PC-9 (cell line): ENCODE results near the gene PBX1. TPM values are rescaled to one million over a fixed set of nuclear protein-coding genes. Genes with fewer than 3 reads are reported as not detected.

Experiments
- BruUV-seq: library from RNA; stranded (reverse); fragments of 400-500 nt; replicated peaks from 2 replicates; lab custom pipeline; 2021; lab: Mats Ljungman, UMichigan
- CTCF ChIA-PET: fragments of 300-600 bp; sonication (Branson Sonifier 250); formaldehyde crosslinking; loops from one replicate; lab custom pipeline; 2022; ENCODE audit warnings: antibody characterized with exemption; lab: Charles Lee
- POLR2A ChIA-PET: fragments of 300-600 bp; sonication (Branson Sonifier 250); formaldehyde crosslinking; loops from one replicate; lab custom pipeline; 2022; ENCODE audit warnings: antibody characterized with exemption; ENCODE audit not compliant: unreplicated experiment; lab: Charles Lee
- DNase-seq, 2 experiments: peaks; one replicate each; pipeline versions ENCODE4 v3.0.0 to v3.0.0-alpha.2; 2015 to 2022; ENCODE audit warnings: mixed read lengths in 1 of 2
- H2AFZ ChIP-seq: fragments of 200-600 bp; sonication (generic); 2 replicates; pipeline ENCODE4 v1.8.1; 2017; ENCODE audit warnings: antibody characterized with exemption
- H3F3A ChIP-seq: fragments of 200-600 bp; sonication (generic); 2 replicates; pipeline ENCODE4 v1.8.1; 2017; ENCODE audit warnings: antibody characterized with exemption, mild to moderate bottlenecking, low read depth; ENCODE audit not compliant: insufficient read depth
- H3K27ac ChIP-seq: fragments of 200-600 bp; sonication (generic); 2 replicates; pipeline ENCODE4 v1.6.1; 2016; ENCODE audit warnings: mixed run types
- H3K27me3 ChIP-seq: fragments of 200-600 bp; sonication (generic); 2 replicates; pipeline ENCODE4 v1.6.1; 2016; ENCODE audit warnings: low read depth, mixed run types; ENCODE audit not compliant: insufficient read depth
- H3K36me3 ChIP-seq: fragments of 200-600 bp; sonication (generic); 2 replicates; pipeline ENCODE4 v1.6.1; 2016; ENCODE audit warnings: low read depth, mixed run types
- H3K4me1 ChIP-seq: fragments of 200-600 bp; sonication (generic); replicated peaks from 2 replicates; pipeline ENCODE4 v1.6.1; 2016; ENCODE audit warnings: mixed run types; ENCODE audit not compliant: insufficient read depth
- H3K4me2 ChIP-seq: fragments of 200-600 bp; sonication (generic); 2 replicates; pipeline ENCODE4 v1.6.1; 2017; ENCODE audit warnings: mixed run types
- H3K4me3 ChIP-seq: fragments of 200-600 bp; sonication (generic); 2 replicates; pipeline ENCODE4 v1.6.1; 2016; ENCODE audit warnings: mixed run types
- H3K79me2 ChIP-seq: fragments of 200-600 bp; sonication (generic); 2 replicates; pipeline ENCODE4 v1.6.1; 2017; ENCODE audit warnings: low read depth, mixed run types
- H3K9me2 ChIP-seq: fragments of 200-600 bp; sonication (generic); 2 replicates; pipeline ENCODE4 v1.8.1; 2017; ENCODE audit warnings: mild to moderate bottlenecking; ENCODE audit not compliant: insufficient read depth
- H3K9me3 ChIP-seq: fragments of 200-600 bp; sonication (generic); 2 replicates; pipeline ENCODE4 v1.8.1; 2016; ENCODE audit warnings: low read depth; ENCODE audit not compliant: insufficient read depth
- H4K20me1 ChIP-seq: fragments of 200-600 bp; sonication (generic); 2 replicates; pipeline ENCODE4 v1.8.1; 2017; ENCODE audit not compliant: insufficient read depth
- EZH2 ChIP-seq: fragments of 200-600 bp; sonication (generic); IDR thresholded peaks from 2 replicates; pipeline ENCODE4 v1.8.0; 2017; ENCODE audit warnings: antibody characterized with exemption, low read depth
- intact Hi-C: fragments of 100-400 bp; cut with micrococcal nuclease; formaldehyde crosslinking; loops from one replicate; pipeline ENCODE4 v1.10.0; 2022; ENCODE audit not compliant: unreplicated experiment
- total RNA-seq: library from RNA; stranded (reverse); gene quantifications from 2 replicates; pipeline ENCODE4 v1.2.3, GENCODE V29; 2021
- TF ChIP-seq, protein P1 (sequence below): fragments of 200-600 bp; sonication (generic); conservative IDR thresholded peaks from 2 replicates; pipeline ENCODE4 v1.6.1; 2017; ENCODE audit warnings: mixed run types, antibody characterized with exemption, mild to moderate bottlenecking, moderate library complexity

The PBX1 gene
- total RNA-seq, 1 experiment from 2014 or later, result 57.7 TPM

DNA sequence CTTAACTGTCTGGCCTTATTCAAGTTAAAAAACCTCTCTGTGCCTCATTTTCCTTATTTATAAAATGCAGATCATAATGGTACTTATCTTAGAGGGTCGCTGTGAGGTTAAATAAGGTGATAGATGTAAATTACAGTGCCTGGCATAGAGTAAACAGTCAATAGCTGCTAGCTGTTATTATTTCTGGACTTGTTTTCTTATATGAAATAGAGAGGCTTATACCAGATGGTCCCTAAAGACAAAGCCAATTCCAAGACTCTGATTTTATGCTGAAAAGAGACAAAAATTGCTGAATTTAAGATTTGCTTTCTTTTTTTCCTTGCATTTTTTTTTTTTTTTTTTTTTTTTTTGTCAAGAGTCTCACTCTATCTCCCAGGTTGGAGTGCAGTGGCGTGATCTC is 10.3 kb downstream of the PBX1 start:
- Histone ChIP-seq H3K9me2 (no peaks in the 10 kb centered on the region), H3K4me1 (0 out of 2 replicates have a peak, but pooled peaks cover 8% of the 10 kb centered on the region), H4K20me1 (no peaks in the 10 kb centered on the region), H3K27ac (no peak overlapping the region), H3K9me3 (no peaks in the 10 kb centered on the region), H3K4me2 (no peak overlapping the region), H3K79me2 (peaks cover 49% of the 10 kb centered on the region; the same call in 1 of the 2 replicates), H3K27me3 (no peaks in the 10 kb centered on the region), H3F3A (no peaks in the 10 kb centered on the region; the same call in 1 of the 2 replicates), H3K4me3 (no peak overlapping the region), H3K36me3 (peaks cover 32% of the 10 kb centered on the region; the same call in 1 of the 2 replicates), H2AFZ (no peak overlapping the region)
- no peak for DNase-seq
- BruUV-seq, result no TSS peak
- POLR2A ChIA-PET, result no interaction called here
- TF ChIP-seq, protein P1, sequence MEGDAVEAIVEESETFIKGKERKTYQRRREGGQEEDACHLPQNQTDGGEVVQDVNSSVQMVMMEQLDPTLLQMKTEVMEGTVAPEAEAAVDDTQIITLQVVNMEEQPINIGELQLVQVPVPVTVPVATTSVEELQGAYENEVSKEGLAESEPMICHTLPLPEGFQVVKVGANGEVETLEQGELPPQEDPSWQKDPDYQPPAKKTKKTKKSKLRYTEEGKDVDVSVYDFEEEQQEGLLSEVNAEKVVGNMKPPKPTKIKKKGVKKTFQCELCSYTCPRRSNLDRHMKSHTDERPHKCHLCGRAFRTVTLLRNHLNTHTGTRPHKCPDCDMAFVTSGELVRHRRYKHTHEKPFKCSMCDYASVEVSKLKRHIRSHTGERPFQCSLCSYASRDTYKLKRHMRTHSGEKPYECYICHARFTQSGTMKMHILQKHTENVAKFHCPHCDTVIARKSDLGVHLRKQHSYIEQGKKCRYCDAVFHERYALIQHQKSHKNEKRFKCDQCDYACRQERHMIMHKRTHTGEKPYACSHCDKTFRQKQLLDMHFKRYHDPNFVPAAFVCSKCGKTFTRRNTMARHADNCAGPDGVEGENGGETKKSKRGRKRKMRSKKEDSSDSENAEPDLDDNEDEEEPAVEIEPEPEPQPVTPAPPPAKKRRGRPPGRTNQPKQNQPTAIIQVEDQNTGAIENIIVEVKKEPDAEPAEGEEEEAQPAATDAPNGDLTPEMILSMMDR, result no peak
- no peak for TF ChIP-seq EZH2
- CTCF ChIA-PET, result no interaction called here
- intact Hi-C loops, result no loop called here

DNA sequence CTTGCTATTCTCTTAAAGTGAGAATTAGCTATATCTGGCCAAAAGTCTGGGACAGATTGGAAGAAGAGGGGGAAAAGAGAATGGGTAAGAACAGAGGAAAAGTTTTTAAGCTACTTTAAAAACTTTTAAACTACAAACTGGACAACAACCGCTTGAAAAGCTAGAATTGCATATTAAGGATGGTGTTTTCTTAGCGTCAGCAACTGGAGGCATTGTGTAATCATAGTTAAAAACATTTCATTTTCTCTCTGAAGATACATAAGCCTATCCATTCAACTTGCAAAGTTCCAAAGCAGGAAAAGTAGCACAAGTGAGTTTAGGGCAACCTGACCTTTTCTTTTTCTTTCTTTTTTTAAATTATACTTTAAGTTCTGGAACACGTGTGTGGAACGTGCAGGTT is 10.9 kb downstream of the PBX1 start:
- no peak overlapping the region for H3K27ac ChIP-seq
- TF ChIP-seq EZH2, result no peak
- TF ChIP-seq, protein P1, result no peak
- H3K4me1 ChIP-seq, result 0 out of 2 replicates have a peak, but pooled peaks cover 1% of the 10 kb centered on the region
- POLR2A ChIA-PET, result no interaction called here
- no peak for DNase-seq
- no peaks in the 10 kb centered on the region; the same call in 1 of the 2 replicates for H3F3A ChIP-seq
- H4K20me1 ChIP-seq, result no peaks in the 10 kb centered on the region
- peaks cover 32% of the 10 kb centered on the region; the same call in 1 of the 2 replicates for H3K36me3 ChIP-seq
- H3K27me3 ChIP-seq, result no peaks in the 10 kb centered on the region
- peaks cover 46% of the 10 kb centered on the region; the same call in 1 of the 2 replicates for H3K79me2 ChIP-seq
- intact Hi-C loops, result no loop called here
- no peak overlapping the region for H2AFZ ChIP-seq
- H3K4me3 ChIP-seq, result no peak overlapping the region
- H3K4me2 ChIP-seq, result no peak overlapping the region
- CTCF ChIA-PET, result no interaction called here
- H3K9me3 ChIP-seq, result no peaks in the 10 kb centered on the region
- BruUV-seq, result no TSS peak
- H3K9me2 ChIP-seq, result no peaks in the 10 kb centered on the region

DNA sequence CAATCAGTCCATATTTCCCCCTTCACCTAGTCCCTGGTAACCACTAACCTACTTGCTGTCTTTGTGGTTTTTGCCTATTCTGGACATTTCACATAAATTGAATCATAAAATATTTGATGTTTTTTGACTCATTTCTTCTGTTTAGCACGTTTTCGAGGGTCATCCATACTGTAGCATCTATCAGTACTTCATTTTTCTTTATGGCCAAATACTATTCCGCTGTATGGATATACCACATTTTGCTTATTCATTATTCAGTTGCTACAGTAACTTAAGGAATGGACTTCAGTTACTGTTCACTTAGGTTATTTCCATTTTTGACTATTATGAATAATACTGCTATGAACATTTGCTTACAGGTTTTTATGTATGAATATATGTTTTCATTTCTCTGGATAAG is 12.3 kb downstream of the PBX1 start:
- no peaks in the 10 kb centered on the region for H3K9me3 ChIP-seq
- intact Hi-C loops, result no loop called here
- H2AFZ ChIP-seq, result no peak overlapping the region
- TF ChIP-seq, protein P1, result no peak
- TF ChIP-seq EZH2, result no peak
- peaks cover 34% of the 10 kb centered on the region; the same call in 1 of the 2 replicates for H3K79me2 ChIP-seq
- no peaks in the 10 kb centered on the region for H3K27me3 ChIP-seq
- no peak overlapping the region for H3K27ac ChIP-seq
- H3K4me2 ChIP-seq, result no peak overlapping the region
- H3K4me3 ChIP-seq, result no peak overlapping the region
- no TSS peak for BruUV-seq
- no peaks in the 10 kb centered on the region for H3K9me2 ChIP-seq
- no peaks in the 10 kb centered on the region for H4K20me1 ChIP-seq
- POLR2A ChIA-PET, result interaction anchor here (0.6 kb wide), 1 partner anchor 313 kb away, joined by 17 read pairs; no protein-coding TSS in a partner anchor
- no peaks in the 10 kb centered on the region for H3F3A ChIP-seq
- CTCF ChIA-PET, result interaction anchor here (0.5 kb wide), 1 partner anchor 17 kb away, joined by 3 read pairs; no protein-coding TSS in a partner anchor
- H3K36me3 ChIP-seq, result peaks cover 32% of the 10 kb centered on the region; the same call in 1 of the 2 replicates
- DNase-seq, result no peak
- H3K4me1 ChIP-seq, result no peaks in the 10 kb centered on the region
